GM19238 (cell line): ENCODE measurements around the gene FRRS1.
"Not testable (repeated sequence)": the region's sequence is repeated elsewhere in the genome, so short reads cannot be mapped to it uniquely, and the experiment has no call there.

Source experiments
- DNase-seq: peaks from one replicate; pipeline ENCODE4 v3.0.0; 2011; ENCODE audit warnings: low spot score; ENCODE audit not compliant: insufficient read length

FRRS1 gene, protein sequence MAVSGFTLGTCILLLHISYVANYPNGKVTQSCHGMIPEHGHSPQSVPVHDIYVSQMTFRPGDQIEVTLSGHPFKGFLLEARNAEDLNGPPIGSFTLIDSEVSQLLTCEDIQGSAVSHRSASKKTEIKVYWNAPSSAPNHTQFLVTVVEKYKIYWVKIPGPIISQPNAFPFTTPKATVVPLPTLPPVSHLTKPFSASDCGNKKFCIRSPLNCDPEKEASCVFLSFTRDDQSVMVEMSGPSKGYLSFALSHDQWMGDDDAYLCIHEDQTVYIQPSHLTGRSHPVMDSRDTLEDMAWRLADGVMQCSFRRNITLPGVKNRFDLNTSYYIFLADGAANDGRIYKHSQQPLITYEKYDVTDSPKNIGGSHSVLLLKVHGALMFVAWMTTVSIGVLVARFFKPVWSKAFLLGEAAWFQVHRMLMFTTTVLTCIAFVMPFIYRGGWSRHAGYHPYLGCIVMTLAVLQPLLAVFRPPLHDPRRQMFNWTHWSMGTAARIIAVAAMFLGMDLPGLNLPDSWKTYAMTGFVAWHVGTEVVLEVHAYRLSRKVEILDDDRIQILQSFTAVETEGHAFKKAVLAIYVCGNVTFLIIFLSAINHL

GRCh38 chr1:99766378-99766800 is at the start of gene FRRS1:
Gene FRRS1, minus strand, starts transcription at chr1:99766635. Its CDS starts 17,867 bp downstream, at chr1:99748768.
- DNase-seq, result peak; percentile 48

DNA sequence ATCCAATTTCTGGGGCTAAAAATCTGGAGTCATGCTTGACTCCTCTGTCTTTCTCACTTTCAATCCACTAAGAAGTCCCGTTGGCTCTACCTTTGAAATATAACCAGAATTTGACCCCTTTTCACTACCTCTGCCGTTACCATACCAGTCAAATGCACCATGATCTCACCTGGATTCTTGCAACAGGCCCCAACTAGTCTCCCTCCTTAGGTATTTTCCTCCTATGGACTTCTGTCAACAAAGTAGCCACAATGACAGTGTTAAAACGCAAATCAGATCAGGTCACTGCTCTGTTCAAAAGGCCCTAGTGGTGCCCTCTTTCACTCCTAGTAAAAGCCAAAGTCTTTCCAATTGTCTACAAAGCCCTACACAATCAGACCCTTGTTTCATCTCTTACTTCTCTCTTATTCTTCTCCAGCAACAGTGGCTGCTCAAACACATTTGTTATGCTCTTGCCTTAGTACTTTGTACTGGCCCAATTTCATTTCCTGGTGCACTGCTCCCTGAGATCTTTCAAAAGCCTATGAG is 48.0 kb upstream of the FRRS1 start:
- no peak for DNase-seq

- DNase-seq, result no peak
Observed at GRCh38 chr1:99811747-99812146, 45.3 kb upstream of the FRRS1 start.

DNA sequence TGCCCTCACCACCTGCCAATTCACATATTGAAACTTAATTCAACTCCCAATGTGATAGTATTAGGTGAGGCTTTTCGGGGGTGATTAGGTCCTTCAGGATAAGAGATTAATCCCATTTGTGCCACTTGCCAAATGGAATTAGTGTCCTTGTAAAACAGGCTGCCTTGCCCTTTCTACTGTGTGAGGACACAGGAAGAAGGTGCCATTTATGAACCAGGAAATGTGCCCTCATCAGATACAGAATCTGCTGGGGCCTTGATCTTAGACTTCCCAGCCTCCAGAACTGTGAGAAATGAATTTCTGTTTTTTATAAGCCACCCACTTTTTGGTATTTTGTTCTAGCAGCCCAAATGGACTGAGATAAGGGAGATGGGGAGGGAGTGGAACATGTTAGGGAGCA is 44.6 kb upstream of the FRRS1 start:
- no peak for DNase-seq

- peak; percentile 46 for DNase-seq
Observed at GRCh38 chr1:99808391-99809115, 42.1 kb upstream of the FRRS1 start.

DNA sequence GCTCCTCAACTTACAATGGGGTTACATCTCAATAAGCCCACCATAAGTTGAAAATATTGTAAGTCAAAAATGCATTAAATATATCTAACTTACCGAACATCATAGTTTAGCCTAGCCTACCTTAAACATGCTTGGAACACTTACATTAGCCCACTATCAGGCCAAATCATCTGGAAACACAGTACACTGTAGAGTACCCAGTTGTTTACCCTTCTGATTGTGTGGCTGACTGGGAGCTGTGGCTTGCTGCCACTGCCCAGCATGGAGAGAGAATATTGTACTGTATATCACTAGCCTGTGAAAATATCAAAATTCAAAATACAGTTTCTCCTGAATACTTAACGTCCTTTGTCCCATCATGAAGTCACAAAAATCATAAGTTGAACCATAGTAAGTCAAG is 40.4 kb upstream of the FRRS1 start:
- no peak for DNase-seq

GRCh38 chr1:99801584-99801983 is 35.1 kb upstream of the FRRS1 start:
- DNase-seq, result no peak

GRCh38 chr1:99793861-99794260 is 27.4 kb upstream of the FRRS1 start:
- DNase-seq, result not testable (repeated sequence)

- DNase-seq, result no peak
Observed at GRCh38 chr1:99789715-99790114, 23.3 kb upstream of the FRRS1 start.

DNA sequence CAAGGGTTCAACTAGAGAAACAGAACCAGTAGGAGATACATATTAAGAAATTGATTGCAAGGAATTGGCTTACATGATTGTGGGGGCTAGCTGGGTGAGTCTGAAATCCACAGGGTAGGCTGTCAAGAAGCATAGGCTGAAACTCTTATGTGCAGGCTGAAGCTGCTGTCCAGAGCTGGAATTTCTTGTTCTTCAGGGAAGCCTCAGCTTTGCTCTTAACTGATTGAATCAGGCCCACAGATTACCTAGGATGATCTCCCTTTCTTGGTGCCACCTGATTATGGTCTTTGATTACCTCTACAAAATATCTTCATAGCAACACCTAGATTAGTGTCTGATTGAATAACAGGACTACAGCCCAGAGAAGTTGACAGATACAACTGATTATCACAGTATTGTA is 22.5 kb upstream of the FRRS1 start:
- DNase-seq, result no peak

GRCh38 chr1:99786751-99787501 is 20.5 kb upstream of the FRRS1 start:
- DNase-seq, result no peak

- DNase-seq, result no peak
Observed at GRCh38 chr1:99784809-99785255, 18.4 kb upstream of the FRRS1 start.

- no peak for DNase-seq
Observed at GRCh38 chr1:99784143-99784542, 17.7 kb upstream of the FRRS1 start.

GRCh38 chr1:99782920-99783319 is 16.5 kb upstream of the FRRS1 start:
- no peak for DNase-seq

DNA sequence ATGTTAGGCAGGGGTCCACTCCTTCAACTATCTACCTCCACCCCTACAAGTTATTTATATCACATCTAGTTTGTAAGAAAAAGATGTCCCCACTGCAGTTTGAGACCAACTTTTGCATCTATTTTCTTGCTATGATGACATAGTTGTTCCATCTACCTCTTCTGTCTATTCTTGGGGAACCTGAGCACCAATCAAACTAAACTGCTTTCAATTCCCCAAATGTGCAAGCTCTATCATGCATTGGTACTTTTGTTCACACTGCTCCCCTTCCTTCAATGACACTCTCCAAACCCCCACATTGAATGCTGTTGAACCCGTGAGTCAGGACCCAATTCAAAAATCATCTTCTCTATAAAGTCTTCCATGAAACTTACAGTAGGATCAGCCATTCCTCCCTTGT is 16.0 kb upstream of the FRRS1 start:
- no peak for DNase-seq

DNA sequence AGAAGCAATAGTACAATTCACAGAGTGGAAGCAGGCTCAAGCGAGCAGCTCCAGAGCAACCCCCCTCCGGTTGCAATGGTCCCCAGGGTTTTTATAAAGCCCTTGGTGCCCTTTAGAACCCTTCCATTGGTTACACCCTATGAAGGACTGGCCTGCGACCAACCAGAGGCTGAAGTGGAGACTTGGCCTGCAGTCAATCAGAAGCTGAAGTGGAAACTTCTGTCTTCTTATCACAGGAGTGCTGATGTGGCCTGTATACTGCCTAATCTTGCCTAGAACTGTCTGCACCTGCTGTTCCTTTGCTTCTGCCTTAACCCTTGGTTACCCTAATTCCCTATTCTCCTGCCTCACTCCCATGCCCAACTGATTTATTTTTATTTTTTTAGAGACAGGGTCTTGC is 15.4 kb upstream of the FRRS1 start:
- DNase-seq, result no peak

GRCh38 chr1:99777752-99778151 is 11.3 kb upstream of the FRRS1 start:
- DNase-seq, result no peak

DNA sequence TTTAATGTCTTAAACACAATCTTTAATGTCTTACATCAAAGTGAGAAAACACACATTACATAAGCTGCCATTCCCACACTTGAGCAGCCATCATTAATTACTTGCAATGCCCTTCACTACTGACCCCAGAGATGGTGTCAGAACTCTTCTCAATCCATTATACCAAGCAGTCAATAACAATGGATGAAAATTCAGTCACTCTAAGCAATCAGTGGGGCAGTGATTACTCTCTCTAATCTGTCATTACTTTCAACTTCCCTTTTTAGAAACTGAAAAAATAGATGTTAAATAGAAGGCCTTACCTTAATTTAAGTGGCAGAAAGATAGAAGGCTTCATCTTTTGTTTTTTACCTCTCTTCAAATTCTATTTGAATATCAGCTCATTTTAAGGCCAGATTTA is 9.7 kb upstream of the FRRS1 start:
- DNase-seq, result no peak

DNA sequence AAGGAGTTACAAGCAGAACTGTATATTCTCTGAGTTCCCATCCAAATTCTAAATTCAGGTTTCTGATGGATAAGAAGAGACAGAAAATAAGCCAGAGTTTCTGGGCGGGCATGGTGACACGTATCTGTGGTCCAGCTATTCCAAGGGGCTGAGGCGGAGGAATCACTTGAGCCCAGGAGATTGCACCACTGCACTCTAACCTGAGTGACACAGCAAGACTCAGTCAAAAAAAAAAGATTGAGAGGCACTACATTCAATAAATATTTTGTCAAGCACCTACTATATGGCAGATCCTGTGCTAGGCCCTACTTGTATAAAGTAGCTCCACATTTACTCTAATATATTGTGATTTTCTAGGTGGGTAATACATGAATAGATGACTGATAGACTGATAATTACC is 6.4 kb upstream of the FRRS1 start:
- DNase-seq, result no peak

- DNase-seq, result no peak
Observed at GRCh38 chr1:99771513-99771918, 5.1 kb upstream of the FRRS1 start.

- DNase-seq, result no peak
Observed at GRCh38 chr1:99768524-99769245, 2.2 kb upstream of the FRRS1 start.
